RCC 7860 (cell line): ENCODE data around the gene FAM53B.

Source experiments
- DNase-seq: peaks from one replicate; pipeline ENCODE4 v3.0.0-alpha.2; 2015; ENCODE audit warnings: low spot score
- FAIRE-seq: peaks from 2 replicates; lab custom pipeline; 2012; peaks lifted over from hg19 to GRCh38; lab: Jason Lieb, UNC

Gene FAM53B

DNA sequence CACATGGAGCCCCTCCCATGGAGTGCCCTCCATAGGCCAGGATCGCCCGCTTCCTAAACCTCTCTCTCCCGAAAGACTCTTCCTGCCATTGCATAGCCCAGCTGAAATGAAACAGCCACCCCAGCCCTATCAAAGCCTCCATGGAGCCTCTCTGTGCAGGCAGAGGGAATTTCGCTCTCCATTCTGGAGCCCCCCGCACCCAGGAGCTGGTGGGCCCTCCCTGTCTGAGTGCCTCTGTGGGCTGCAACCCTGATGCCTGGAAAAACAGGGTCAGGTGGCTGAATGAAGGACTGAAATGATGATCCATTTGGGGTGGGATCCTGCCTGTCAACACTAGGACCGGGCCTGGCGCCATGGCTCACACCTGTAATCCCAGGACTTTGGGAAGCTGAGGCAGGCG lies 106.4 kb downstream of the FAM53B start:
- FAIRE-seq (no peak), DNase-seq (no peak)

DNA sequence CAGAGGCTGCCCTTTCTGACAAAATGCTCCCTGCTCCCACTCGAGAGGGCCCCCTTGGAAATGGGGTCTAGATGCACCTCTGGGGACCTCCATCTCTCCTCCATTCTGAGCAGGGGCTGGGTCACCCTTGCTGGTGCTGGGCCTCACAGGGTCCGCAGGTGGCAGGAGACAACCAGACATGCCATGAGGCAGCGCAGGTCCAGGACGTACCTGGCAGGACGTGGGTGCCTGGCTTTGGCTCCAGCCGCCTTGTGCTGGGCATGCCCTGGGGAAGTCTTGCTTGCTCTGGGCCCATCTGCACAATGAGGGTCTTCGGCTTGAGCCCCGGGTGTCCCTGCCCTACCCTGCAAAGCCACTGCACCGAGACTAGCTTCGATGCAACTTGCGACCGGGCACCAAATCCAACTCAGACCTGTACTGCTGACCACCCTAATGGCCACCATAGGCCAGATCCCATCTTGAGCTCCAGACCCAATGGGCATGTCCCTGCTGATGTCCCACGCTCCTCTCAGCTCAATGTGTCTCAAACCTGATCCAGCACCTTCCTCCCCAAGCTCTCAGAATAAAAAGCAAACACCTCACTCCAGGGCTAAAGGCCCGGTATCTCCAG lies 107.0 kb downstream of the FAM53B start:
- FAIRE-seq (no peak), DNase-seq (no peak)

DNA sequence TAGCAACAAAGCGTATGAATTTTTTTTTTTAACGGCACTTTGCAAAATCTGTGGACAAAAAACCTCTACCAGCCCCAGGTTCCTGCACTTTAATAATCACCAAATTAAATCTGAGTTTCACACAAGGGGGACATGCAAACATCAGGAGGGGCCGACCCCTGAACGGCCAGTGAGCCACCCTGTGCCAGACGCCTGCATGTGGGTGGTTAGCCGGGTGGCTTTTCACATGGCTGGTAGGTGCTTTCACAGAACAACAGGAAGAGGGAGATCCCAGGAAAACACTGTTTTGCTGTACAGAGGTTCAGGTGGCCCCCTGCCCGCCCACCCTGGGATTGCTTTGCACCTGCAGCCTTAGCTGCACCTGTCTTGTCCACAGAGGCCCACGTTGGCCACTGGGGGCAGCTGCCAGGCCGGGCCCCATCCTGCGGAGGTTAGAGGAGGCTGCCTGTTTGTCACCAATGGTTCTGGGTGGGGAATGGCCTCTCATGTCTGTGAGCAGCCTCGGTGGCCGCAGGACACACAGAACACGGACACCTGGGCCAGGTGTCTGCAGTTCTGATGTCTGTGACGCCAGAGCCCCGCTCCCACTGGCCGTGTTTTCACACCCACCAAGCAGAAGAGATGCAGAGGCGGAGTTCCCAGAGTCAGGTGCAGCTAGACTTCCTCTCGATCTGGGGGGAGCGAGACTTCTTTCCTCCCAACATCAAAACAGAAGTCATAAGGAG lies 107.7 kb downstream of the FAM53B start:
- no peak for DNase-seq
- no peak for FAIRE-seq

DNA sequence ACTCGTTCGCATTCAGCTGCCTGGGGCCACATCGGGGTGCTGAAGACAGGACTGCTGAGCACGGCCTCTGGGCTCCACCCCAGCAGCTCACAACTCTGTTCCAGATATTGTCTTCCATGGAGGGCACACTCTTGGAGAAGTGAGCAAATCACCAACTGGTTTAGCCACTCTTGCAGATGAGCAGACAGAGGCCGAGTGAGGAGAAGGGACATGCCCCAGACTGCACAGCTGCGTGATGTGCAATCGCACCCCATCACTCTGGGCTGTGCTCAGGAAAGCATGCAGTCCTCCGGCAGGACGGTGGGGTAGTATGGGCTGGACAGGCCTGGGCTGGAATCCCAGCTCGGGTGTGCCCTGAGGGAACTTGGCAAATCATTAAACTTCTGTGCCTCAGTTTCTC lies 111.6 kb downstream of the FAM53B start:
- DNase-seq: no peak
- no peak for FAIRE-seq

DNA sequence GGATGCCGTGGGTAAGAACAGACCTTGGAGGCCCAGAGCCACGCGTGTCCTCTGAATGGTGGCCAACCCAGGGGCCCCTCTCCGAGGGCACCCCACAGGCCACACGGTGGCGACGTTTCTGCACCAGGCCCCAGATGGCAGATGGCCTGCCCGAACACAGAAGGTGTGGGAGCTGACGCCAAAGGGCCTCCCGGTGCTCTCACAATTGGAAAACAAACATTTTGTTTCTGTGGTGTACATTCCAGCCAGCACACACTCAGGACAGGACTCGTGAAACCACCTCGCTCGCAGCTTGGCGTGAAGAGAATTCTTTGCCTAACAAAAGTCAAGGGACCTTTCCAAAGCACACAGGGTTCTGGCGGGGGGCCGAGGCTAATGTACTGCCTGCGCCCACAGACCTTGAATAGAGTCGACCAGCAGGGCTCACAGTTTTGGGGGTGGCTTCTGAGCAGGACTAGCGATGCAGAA lies 112.1 kb downstream of the FAM53B start:
- FAIRE-seq (no peak), DNase-seq (no peak)

DNA sequence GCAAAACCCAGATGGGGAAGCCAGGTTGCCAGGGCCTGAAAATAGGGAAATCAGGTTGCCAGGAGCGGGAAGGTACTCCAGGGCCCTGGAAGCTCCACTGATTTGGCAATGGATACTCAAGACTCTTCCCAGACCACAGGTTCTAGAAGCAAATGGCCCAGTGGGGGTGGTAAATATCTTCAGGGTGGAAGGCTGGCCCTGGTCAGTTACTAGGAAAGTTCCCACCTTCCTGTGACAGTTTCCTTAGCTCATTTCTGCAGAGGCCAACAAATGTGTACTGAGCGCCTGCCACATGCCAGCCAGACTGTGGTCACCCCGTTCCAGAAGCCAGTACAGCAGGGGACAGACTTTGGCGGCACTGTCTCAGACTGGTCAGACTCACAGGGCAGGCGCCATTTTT lies 113.6 kb downstream of the FAM53B start:
- no peak for FAIRE-seq
- DNase-seq: no peak

DNA sequence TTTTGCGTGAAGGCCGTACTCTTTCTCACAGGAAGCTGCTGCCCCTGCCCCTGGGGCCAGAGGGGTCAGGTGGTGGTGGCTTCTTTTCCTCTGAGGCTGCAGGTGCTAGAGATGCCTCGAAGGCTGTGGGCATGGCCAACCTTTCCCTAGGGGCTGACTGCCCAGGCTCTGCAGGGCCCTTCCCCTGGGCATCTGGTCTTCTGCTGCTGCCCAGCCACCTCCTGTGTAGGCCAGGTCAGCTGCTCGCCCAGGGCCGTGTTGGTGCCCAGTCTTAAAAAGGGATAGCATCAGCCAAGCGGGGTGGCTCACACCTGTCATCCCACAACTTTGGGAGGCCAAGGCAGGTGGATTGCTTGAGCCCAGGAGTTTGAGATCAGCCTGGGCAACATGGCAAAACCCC lies 114.3 kb downstream of the FAM53B start:
- DNase-seq (no peak), FAIRE-seq (no peak)

DNA sequence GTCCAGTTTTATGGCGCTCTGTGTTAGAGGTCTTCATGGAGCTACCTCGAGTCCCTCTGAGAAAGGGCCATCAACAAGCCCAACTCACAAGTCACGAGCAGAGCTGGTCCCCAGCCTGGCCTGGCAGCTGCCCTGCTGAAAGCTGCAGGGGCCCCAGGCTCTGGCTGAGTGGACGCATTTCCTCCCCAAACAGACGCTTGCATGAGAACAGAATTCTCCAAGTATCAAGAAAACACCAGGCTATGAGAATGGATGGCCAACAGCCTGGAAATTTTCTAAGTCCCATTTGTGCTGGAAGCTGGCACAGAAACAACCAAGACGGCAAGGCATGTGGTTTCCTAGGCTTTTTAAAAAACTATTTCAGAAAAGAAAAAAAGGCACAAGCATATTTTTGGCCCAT lies 114.8 kb downstream of the FAM53B start:
- DNase-seq: no peak
- FAIRE-seq: no peak

DNA sequence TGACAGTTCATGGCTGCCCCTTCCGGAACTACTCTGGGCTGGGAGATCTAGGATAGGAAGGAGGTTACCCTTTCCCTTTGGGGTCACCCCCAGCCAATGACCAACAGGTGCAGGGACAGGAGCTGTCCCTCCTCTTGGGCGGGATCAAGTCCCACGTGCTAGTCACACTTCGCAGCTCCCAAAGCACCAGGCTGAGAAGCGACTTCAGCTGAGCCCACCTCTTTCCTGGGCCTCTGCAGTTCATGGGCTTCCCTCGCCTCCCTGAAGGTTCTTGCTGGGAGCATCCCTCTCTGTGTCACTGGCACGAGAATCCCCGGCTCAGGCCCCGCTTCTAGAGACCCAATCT lies 115.5 kb downstream of the FAM53B start:
- DNase-seq (no peak), FAIRE-seq (no peak)

DNA sequence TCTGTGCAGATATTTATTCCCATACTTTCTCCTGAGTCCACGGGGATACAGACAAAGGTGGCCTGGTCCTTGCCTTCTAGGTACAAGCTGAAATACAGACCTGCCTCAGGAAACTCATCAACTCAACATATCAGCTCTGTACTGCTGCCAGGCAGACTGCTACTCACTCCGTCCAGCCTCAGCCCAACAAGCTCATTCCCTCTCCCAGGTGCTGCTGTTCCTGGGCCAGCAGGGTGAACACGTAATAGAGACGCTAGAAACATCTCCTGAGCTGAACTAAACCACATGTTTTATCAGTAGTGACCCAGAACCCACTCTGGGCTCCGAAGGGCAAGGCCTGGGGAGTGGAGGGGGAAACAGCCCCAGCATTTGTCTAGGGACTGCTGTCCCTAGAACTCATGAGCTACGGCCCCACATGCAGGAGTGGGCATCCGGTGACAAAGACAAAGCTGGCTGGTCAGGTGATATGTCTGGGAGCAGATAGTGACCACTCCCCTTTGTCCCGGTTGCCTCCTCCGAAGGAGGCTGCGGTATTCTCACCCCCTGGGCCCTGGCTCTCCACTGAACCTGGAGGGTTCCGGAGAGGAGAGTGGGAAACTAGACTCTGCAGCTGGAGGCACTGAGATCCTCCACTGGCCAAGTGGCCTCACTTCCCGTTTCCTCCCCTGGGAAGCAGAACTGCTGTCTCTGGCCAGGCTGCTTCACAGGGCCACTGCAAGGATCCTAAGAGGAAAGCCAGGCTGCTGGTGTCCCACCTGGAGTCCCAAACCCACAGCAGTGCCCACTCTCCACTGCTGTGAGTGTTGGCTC lies 116.1 kb downstream of the FAM53B start:
- DNase-seq: no peak

DNA sequence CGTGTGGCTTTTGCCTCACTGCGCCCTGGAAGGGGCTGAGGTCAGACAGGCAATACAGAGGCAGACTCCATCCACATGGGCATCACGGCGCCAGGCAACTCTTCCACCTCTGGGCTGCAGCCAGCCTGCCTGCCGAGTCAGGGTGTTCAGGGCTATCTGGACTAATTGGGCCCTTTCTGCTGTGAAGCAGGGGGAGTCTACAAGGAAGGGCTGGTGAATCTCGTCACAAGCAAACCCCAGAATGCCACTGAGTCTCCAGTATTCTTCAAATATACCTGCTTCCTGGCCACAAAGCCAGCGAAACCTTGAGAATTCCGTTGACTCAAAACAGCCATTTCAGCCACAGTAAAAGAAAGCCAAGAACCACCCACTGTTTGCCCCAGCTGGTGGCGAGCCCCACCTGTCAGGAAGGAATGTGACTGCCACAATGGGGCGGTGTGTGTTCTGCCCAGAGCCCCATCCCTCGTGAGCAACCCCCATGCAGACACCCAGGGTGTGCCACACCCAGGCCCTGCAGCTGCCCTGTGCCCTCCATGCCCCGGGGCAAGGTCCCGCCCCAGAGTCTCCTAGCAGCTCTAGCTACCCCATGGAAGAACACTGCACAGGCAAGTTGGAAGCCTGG lies 117.3 kb downstream of the FAM53B start:
- FAIRE-seq: no peak
- no peak for DNase-seq

More for the DNA sequence above, 116.1 kb downstream of the FAM53B start:
- FAIRE-seq: no peak

DNA sequence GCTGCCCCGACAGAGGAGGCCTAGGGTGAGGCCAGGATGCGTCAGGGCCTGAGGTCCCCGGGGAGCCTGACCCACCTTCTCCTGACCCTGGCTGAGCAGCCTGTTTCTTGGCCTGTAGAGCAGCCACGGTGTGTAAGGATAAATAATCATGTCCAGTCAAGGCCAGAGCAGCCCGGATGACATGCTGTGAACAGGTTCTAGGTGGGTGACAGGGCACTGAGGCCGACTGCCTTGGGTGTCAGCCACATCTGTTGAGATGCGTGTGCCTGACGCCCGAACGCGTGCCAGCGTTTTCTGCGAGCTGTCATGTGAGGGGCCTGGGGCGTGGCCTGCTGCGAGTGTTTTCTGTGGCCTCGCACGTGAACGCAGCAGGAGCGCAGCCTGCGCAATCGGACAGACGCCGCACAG lies 118.3 kb downstream of the FAM53B start:
- no peak for FAIRE-seq
- DNase-seq: no peak

DNA sequence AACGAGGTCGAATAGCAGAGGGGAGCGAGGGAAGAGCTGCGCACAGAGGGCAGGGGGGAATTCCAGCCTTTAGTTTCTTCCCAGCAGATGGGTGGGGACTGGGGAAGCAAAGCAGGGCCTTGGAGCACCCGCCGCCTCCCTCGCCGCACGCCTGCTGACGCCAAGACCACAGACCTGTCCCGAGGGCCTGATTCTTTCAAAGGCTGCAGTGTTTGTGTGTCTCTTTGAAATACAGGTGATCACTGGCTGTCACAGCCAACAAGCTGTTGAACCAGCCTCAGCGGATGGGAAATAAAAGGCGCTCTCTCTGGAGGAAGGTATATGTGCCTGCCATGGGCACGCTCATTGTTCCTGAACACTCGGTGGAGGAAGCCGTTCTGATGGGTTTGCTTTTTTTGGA lies 119.3 kb downstream of the FAM53B start:
- DNase-seq (no peak), FAIRE-seq (no peak)

DNA sequence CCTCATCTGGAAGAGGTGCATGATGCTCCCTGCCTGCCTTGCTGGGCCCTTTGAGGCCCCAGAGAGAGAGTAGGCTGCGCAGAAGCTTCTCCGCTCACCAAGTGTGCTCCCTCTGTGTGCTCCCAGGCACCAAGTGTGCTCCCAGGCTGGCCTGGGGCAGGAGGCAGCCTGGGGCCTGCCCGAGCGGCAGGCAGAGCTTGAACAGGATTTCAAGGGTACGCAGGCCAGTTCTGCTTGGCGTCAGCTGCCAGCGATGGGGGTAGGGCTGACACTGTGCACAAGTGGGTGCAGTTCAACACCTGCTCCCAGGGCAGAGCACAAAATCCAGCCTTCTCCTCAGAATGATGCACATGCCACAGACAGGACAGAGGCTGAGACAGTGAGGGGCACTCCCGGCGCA lies 119.7 kb downstream of the FAM53B start:
- FAIRE-seq: no peak
- no peak for DNase-seq

DNA sequence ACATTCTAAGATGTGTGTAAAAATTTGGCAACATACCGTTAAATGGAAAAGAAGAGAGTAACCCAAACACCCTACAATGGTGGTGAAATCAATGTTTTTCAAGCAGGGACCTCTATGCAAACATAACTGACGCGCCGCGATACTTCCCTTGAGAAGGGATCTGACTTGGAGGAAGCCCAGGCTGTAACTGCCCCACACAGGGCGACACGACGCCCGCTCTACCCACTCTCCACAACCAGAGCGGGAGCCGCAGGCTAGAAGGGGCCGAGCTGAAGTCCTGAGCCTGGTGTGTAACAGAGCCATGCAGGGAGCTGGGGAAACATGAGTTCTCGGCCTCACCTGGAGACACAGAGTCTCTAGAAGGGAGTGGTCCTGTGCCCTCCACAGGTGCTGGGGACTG lies 120.2 kb downstream of the FAM53B start:
- DNase-seq (no peak), FAIRE-seq (no peak)

DNA sequence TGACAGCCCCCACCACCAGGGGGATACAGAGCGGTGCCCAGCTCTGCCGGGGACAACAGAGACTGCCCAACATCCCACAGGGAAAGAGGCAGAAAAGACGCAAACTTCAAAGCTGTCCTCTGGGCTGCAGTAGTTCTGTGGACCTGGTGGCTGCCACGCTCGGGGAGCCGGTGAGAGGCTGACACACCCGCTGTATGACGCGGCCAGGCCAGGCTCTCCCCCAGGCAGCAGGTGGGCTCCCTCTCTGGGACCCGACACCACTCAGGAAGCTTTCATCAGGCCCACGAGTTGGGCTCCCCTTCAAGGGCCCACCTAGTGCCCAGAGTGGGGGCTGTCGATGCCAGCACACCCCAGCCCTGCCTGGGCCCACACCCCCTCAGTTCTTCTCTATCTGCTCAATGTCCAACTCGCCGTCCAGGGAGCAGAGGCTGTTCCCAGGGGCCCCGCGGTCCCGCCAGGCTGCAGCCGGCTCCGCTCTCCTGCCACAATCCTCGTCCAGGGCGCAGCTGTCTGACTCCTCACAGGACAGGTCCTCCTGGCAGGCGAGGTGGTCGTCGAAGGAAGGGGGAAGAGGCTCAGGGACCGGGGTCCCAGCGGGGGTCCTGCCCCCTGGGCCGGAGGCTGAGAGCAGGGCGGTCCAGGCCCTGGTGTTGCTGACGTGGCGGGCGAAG lies 121.2 kb downstream of the FAM53B start:
- no peak for DNase-seq

DNA sequence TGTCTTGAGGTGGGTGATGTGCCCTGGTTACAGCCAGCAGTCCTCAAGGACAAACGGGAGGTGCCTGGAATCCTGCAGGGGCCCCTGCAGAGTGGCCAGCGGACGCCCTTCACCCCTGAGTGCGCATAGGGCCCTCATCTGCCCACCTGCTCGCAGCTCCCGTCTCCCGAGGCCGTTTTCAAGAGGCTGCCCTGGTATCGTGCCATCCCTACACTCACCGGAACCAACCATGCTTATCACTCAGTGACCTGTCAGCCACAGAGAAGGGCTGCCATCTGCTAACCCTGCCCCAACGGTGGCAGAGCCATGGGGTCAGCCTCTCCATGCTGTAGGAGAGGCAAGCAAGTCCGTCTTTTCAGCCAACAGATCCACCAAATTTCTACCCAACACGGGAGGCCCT lies 122.0 kb downstream of the FAM53B start:
- FAIRE-seq (no peak), DNase-seq (no peak)

More for the DNA sequence above, 121.2 kb downstream of the FAM53B start:
- no peak for FAIRE-seq

DNA sequence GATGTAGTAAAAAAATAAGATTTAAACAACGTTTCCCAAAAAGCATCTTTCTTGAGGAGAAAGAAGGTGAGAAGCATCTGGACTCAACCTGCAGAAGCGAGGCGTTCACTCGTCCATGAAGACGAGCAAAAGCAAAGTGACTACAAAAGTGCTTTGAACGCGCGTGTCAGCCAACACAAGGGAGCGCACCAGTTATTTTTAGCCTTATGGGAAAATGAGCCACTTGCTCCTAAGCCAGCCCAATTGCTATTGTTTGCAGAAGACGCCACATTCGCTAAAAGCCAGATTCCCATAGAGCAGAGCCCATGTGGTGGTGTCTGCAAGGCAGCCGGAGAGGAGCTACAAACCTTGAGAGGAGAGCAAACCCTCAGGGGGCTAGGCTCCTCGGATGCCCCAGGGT lies 122.5 kb downstream of the FAM53B start:
- no peak for DNase-seq
- FAIRE-seq: no peak

DNA sequence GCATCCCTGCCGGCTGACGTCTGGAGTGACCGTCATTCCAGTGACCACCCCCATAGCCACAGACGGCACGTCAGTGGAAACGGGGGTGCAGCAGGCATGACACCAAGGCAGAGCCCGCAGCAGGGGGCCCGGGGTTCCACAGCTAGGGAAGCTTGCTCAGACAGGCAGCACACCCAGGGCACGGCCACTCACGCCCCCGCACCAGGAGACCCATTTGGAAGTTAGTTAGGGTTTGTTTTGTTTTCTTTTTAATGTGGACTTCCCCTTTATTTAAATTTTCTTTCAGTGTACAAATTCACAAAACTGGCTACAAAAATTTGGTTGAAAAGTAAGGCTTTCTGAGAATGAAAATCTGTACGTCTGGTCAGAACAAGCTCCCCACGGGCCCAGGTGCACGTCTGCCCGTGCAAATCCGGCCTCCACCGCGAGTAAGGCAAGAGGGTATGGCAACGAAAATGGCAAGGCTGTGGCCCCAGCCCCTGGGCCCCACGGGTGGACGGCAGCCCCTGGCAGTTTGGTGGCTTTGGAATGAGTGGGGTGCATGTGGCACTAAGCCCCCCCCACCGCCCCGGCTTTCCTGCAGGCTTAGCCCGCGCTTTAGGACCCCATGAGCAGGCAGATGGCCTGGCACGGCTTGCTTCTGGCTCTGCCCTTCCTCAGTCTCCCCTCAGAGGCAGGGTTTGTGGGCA lies 124.2 kb downstream of the FAM53B start:
- DNase-seq (no peak), FAIRE-seq (no peak)

DNA sequence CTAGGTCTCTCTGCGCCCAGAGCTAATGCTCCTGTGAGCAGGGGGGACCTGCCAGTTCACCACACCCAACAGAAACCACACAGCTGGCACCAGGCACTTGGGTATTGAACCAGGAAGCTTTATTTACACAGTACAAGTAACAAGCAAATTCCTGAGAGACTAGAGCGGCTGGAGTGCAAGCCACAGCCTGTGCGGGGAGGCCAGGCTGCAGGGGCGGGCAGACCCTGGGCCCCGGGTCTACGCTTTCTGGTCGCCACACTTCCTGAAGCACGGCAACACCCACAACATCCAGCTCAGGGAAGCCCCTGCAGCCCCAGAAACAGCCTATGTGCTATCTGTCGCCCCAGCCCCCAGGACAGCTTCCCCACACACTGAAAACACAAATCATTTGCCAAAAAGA lies 125.0 kb downstream of the FAM53B start:
- DNase-seq: no peak

More for the DNA sequence above, 125.0 kb downstream of the FAM53B start:
- no peak for FAIRE-seq
